HUES48 (cell line): ENCODE results near the gene GRIA3.
A peak's percentile ranks its signal among the peaks of the same experiment; 100 is the strongest.

Experiments
- H3K27ac ChIP-seq: one replicate; pipeline ENCODE4 v1.7.0; 2013; ENCODE audit warnings: low read depth, low read length, inconsistent platforms
- H3K27me3 ChIP-seq: 2 replicates; pipeline ENCODE4 v1.6.1; 2013; ENCODE audit warnings: mild to moderate bottlenecking, low read length; ENCODE audit not compliant: control insufficient read depth, insufficient read depth
- H3K36me3 ChIP-seq: 2 replicates; pipeline ENCODE4 v1.6.1; 2013; ENCODE audit warnings: low read length; ENCODE audit not compliant: control insufficient read depth, insufficient read depth
- H3K4me1 ChIP-seq: 2 replicates; pipeline ENCODE4 v1.6.1; 2013; ENCODE audit warnings: mild to moderate bottlenecking, low read length; ENCODE audit not compliant: control insufficient read depth, insufficient read depth
- H3K4me3 ChIP-seq: 2 replicates; pipeline ENCODE4 v1.5.1; 2013; ENCODE audit warnings: mild to moderate bottlenecking, low read depth, low read length
- H3K9ac ChIP-seq: 2 replicates; pipeline ENCODE4 v1.6.1; 2013; ENCODE audit warnings: mild to moderate bottlenecking, low read depth, low read length, moderate library complexity
- H3K9me3 ChIP-seq: 2 replicates; pipeline ENCODE4 v1.6.1; 2013; ENCODE audit warnings: low read length; ENCODE audit not compliant: control insufficient read depth, insufficient read depth

The GRIA3 gene

DNA sequence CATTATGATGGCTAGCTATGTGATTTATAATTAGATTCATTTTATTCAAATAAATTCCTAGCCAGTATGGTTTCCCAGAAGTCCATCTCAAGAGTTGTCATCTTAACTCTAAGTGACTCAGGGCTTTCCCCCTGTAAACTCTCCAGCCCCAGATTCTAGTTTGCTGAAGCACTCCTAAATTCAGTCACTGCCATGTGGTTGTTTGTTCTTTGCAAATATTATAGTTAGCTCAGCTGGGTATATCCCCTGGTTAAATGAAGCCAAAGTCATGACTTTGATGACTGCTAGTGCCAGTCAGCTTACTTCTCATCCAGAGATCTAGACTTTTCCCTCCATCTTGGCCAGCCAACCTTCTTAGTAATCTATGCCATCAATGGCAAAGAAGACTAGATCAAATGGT, 126.0 kb downstream of the GRIA3 start:
- H3K4me3 ChIP-seq, result no peak overlapping the region
- no peaks in the 10 kb centered on the region for H3K27me3 ChIP-seq
- no peak overlapping the region for H3K9ac ChIP-seq
- H3K9me3 ChIP-seq, result no peaks in the 10 kb centered on the region
- no peaks in the 10 kb centered on the region for H3K4me1 ChIP-seq
- no peak overlapping the region for H3K27ac ChIP-seq
- no peaks in the 10 kb centered on the region for H3K36me3 ChIP-seq

DNA sequence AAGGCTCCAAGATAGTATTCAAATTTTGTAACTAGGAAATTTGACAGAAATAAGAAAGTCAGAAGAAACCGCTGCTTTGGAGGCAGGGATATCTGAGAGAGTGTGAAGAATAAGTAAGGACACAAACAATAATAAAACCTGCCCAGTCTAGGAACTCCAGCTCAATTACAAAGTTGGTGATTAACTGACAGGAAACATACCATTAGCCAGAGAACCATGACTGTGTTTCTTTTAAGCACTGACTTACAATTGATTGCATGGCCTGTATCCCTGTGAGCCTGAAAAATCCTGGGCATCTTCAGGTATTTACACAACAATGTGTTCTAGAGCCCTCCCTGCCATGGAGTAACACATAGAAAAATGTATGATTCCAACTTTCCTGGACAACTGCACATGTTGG, 127.4 kb downstream of the GRIA3 start:
- Histone ChIP-seq H3K9me3 (no peaks in the 10 kb centered on the region), H3K27me3 (no peaks in the 10 kb centered on the region), H3K9ac (no peak overlapping the region), H3K4me3 (no peak overlapping the region), H3K27ac (no peak overlapping the region), H3K36me3 (no peaks in the 10 kb centered on the region), H3K4me1 (no peaks in the 10 kb centered on the region)

DNA sequence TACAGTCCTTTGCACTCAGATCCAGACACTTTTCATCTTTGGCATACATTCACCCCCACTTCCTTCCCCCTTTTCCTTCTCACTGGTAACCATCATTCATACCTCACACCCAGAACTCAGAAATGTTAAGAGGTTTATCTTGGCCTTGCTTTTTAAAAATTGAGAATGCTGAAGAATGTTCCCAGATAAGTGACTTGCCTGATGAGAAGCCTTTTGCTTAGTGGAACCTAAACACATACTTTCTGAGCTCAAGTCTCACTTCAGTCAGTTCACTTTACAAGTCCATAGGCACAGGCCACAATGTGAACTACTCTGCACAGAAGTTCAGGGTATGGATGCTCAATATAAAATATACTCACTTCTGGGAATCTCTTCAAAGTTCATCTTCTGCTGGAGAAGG, 129.4 kb downstream of the GRIA3 start:
- Histone ChIP-seq H3K27me3 (no peaks in the 10 kb centered on the region), H3K36me3 (no peaks in the 10 kb centered on the region), H3K27ac (no peak overlapping the region), H3K9ac (no peak overlapping the region), H3K9me3 (no peaks in the 10 kb centered on the region), H3K4me1 (no peaks in the 10 kb centered on the region), H3K4me3 (no peak overlapping the region)

DNA sequence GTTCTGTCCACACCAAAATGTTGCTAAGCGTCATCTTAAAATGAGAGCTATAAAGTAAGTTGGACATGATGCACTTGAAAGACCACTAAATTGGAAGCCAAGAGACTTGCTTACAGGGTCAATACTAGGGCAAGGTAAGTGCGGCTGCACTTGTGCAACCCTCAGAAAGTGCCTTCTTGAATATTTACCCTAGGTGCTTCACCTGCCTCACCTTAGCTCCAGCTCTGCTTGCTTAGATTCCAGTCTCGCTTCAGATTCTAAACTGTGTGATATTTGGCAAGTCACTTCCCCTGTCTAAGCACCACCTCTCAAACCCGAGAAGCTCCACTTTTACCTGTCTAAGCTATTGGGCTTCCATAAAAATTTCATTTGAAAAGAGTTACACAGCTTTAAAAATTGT, 136.5 kb downstream of the GRIA3 start:
- H3K9ac ChIP-seq, result no peak overlapping the region
- H3K36me3 ChIP-seq, result no peaks in the 10 kb centered on the region
- H3K4me1 ChIP-seq, result peaks cover 26% of the 10 kb centered on the region
- no peak overlapping the region for H3K27ac ChIP-seq
- no peaks in the 10 kb centered on the region for H3K9me3 ChIP-seq
- H3K27me3 ChIP-seq, result no peaks in the 10 kb centered on the region
- H3K4me3 ChIP-seq, result no peak overlapping the region

DNA sequence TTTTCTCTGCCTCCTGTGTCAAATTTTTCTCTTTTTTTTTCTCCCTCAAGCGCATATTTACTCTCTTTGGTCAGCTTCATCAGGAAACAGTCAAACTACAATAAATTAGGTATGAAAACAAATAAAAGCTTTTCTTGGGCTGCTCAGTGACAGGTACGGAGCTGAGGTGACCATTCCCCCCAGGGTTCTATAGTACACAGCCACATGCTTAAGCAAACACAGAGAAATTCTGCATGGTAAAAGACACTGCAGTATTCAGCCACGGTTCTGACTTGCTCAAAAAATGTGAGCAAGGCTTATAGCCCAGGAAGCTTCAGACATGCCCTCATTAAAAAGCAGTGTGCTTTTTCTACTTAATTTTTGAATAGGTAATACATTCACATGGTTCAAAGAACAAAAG, 138.5 kb downstream of the GRIA3 start:
- Histone ChIP-seq H3K4me1 (peaks cover 26% of the 10 kb centered on the region), H3K36me3 (no peaks in the 10 kb centered on the region), H3K9ac (no peak overlapping the region), H3K4me3 (no peak overlapping the region), H3K27me3 (no peaks in the 10 kb centered on the region), H3K27ac (no peak overlapping the region), H3K9me3 (no peaks in the 10 kb centered on the region)

DNA sequence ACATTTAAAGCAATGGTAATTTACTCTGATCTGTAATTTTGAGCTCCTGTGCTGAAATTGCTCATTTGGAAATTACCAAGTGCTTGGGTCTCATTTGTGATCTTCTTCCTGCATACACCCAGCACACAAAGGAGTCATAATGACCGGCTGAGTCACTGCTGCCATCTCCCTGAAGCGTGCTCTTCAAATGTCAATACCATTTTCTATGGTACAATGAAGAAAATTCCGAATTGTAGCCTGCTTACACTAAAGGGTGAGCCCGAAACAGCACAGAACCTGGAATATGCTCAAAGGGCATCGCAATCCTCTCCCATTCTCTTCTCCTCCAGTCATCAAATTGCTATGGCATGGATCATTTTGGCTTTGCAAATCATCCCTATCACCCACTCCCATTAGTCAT, 140.5 kb downstream of the GRIA3 start:
- Histone ChIP-seq H3K9me3 (no peaks in the 10 kb centered on the region), H3K27ac (peak overlapping the region; percentile 51), H3K36me3 (no peaks in the 10 kb centered on the region), H3K4me3 (no peak overlapping the region), H3K4me1 (peaks cover 26% of the 10 kb centered on the region), H3K9ac (no peak overlapping the region), H3K27me3 (no peaks in the 10 kb centered on the region)

DNA sequence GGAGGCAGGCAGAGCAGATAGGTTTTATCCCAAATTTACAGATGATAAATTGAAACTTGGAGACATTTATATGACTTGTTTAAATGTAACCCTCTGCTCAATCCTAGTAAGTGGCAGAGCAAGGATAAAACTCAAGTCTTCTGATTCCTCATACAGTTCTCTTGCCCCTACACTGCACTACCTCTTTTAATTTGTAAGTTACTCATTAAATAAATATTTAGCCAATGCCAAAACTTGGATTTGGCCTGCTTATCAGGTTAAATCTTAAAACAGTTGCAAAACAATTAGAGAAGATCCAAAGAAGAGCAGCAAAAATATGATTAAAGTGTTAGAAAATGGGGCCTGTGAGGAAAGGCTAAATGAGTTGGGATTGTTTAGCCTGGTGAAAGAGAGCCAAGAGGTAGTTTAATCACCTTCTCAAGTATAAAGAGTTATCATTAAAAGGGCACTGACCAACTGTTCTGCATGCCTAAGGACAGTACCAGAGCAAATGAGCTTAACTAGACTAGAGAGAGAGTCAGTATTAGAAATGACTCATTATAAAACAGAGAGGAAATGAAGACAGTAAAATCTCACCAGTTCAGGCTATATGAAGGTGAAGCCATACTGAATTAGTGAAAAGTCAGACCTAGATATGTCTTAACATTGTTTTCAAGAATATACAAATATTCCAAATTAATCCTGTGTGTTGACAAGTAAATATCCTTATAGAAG, 146.3 kb downstream of the GRIA3 start:
- H3K4me1 ChIP-seq, result no peaks in the 10 kb centered on the region

DNA sequence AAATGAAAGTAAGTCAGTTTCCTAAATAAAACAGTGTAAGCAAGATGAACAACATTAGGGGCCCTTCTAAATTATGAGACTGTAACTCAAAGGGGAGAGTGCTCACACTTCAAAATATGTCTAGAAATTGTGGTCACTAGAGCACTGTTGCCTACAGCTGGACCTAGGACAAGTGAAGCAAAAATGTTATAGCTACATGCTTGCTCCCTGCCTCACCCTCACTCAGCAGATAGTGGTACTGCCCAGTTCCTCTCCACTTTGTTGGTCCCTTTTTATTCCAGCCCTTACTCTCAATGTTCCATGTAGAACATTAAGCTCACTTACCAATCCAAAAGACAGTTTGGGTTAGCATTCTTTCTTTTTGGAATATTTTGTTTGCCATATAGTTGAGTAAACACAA, 147.3 kb downstream of the GRIA3 start:
- no peaks in the 10 kb centered on the region for H3K4me1 ChIP-seq
- no peak overlapping the region for H3K9ac ChIP-seq
- H3K4me3 ChIP-seq, result no peak overlapping the region

More for the DNA sequence above, 146.3 kb downstream of the GRIA3 start:
- H3K27ac ChIP-seq, result no peak overlapping the region
- no peak overlapping the region for H3K4me3 ChIP-seq
- H3K36me3 ChIP-seq, result no peaks in the 10 kb centered on the region
- H3K9ac ChIP-seq, result no peak overlapping the region
- H3K9me3 ChIP-seq, result no peaks in the 10 kb centered on the region
- no peaks in the 10 kb centered on the region for H3K27me3 ChIP-seq

DNA sequence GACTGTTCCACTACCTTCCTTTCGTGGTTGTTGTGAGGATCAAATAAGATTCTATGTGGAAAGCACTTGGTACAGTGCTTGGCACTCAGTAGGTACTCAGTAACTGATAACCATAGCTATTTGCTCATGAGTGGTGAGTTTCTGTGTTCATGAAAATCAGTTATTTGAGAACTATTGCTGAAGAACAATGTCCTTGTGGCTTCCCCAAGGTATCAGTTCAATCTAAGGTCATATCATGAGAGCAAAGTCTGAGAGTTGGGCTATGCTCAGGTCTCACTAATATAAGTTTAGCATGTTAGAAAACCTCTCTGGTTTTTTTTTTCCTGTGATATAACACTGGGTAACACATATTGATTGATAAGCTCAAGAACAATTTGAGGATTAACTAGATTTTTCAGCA, 147.8 kb downstream of the GRIA3 start:
- H3K4me1 ChIP-seq, result no peaks in the 10 kb centered on the region
- H3K27ac ChIP-seq, result no peak overlapping the region
- H3K4me3 ChIP-seq, result no peak overlapping the region
- no peaks in the 10 kb centered on the region for H3K27me3 ChIP-seq
- H3K9me3 ChIP-seq, result no peaks in the 10 kb centered on the region
- no peaks in the 10 kb centered on the region for H3K36me3 ChIP-seq
- H3K9ac ChIP-seq, result no peak overlapping the region

More for the DNA sequence above, 147.3 kb downstream of the GRIA3 start:
- H3K27ac ChIP-seq, result no peak overlapping the region
- H3K27me3 ChIP-seq, result no peaks in the 10 kb centered on the region
- no peaks in the 10 kb centered on the region for H3K36me3 ChIP-seq
- H3K9me3 ChIP-seq, result no peaks in the 10 kb centered on the region

DNA sequence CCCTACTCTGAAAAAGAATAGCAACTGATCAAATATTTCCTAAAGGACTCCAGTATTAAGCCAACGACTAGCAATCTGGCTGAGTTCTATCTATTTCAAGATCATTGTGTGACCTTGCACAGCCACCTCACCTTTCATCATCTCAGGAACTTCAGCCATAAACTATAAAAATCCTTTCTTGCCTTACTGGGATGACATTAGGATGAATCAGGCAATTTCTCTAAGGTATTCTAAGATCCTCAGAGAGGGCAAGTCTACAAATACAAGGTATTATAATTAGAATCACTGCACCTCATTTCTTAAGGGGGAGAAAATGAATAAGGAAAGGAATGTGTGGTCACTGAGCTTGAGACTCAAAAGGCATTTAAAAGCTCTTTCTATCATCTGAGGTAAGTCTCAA, 152.6 kb downstream of the GRIA3 start:
- H3K36me3 ChIP-seq, result no peaks in the 10 kb centered on the region
- H3K4me1 ChIP-seq, result peaks cover 19% of the 10 kb centered on the region
- no peak overlapping the region for H3K9ac ChIP-seq
- no peak overlapping the region for H3K4me3 ChIP-seq
- H3K9me3 ChIP-seq, result no peaks in the 10 kb centered on the region
- no peak overlapping the region for H3K27ac ChIP-seq
- H3K27me3 ChIP-seq, result no peaks in the 10 kb centered on the region

DNA sequence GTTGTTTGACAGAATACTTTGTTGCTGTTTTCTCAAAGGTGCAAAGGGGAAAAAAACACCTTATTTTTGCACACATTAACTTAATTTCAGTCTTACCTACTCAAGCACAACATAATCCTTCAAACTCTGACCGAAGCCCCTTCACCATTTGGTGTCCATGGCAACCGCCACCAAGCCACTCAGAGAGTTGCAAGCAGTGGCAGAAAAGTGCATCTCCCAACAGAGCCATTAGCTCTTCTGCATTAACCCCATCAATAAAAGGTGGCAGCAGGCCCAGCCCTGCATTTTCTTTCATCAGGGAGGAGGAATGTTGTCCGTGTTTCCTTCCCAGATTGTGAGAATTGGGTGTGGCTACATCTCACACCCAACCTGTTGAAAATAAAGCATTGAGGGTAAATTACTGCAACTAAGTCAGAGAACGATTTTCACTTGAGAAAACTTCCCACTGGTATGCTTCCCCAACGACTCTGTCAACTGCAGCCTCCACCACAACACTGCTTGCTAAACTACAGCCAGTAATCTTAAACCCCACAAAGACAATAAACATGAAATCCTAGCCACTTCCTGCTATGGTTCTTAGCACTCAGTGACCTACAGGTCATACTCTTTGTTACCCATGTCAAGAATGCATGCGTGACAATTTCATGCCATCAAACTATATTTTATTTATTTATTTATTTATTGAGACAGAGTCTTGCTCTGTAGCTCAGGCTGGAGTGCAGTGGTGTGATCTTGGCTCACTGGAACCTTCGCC, 154.0 kb downstream of the GRIA3 start:
- no peaks in the 10 kb centered on the region for H3K27me3 ChIP-seq

More for the DNA sequence above, 154.0 kb downstream of the GRIA3 start:
- no peak overlapping the region for H3K9ac ChIP-seq
- H3K9me3 ChIP-seq, result no peaks in the 10 kb centered on the region
- peak overlapping the region; percentile 2 for H3K27ac ChIP-seq
- H3K4me1 ChIP-seq, result peaks cover 26% of the 10 kb centered on the region
- H3K4me3 ChIP-seq, result no peak overlapping the region
- H3K36me3 ChIP-seq, result no peaks in the 10 kb centered on the region
